ENCODE data around the gene BLTP1.

The BLTP1 gene

GRCh38 chr4:122170775-122171174 is 18.6 kb downstream of the BLTP1 start:
- no peaks in the 10 kb centered on the region for H3K9me3 ChIP-seq (ENCODE audit: insufficient read depth, low read depth, low read length)

GRCh38 chr4:122171323-122171722 is 19.2 kb downstream of the BLTP1 start:
- Histone ChIP-seq H3K4me3 (ENCODE audit: low read length) (no peak overlapping the region), H3K9ac (ENCODE audit: low read depth, low read length) (no peak overlapping the region), H3K27ac (ENCODE audit: low read length) (no peak overlapping the region), H3K9me3 (ENCODE audit: insufficient read depth, low read depth, low read length) (no peaks in the 10 kb centered on the region), H3K4me1 (ENCODE audit: insufficient read depth, low read length) (no peaks in the 10 kb centered on the region), H3K27me3 (ENCODE audit: insufficient read depth, low read length) (no peaks in the 10 kb centered on the region), H3K36me3 (ENCODE audit: insufficient read depth, low read depth, low read length) (peaks cover 4% of the 10 kb centered on the region; the same call in 1 of the 2 replicates)

More at GRCh38 chr4:122170775-122171174, 18.6 kb downstream of the BLTP1 start:
- H3K27me3 ChIP-seq (ENCODE audit: insufficient read depth, low read length) = no peaks in the 10 kb centered on the region
- H3K36me3 ChIP-seq (ENCODE audit: insufficient read depth, low read depth, low read length) = 0 out of 2 replicates have a peak, but pooled peaks cover 3% of the 10 kb centered on the region
- no peak overlapping the region for H3K27ac ChIP-seq (ENCODE audit: low read length)
- H3K4me3 ChIP-seq (ENCODE audit: low read length) = no peak overlapping the region
- H3K4me1 ChIP-seq (ENCODE audit: insufficient read depth, low read length) = no peaks in the 10 kb centered on the region
- H3K9ac ChIP-seq (ENCODE audit: low read depth, low read length) = no peak overlapping the region

GRCh38 chr4:122172266-122172665 is 20.1 kb downstream of the BLTP1 start:
- no peak overlapping the region for H3K27ac ChIP-seq (ENCODE audit: low read length)
- H3K4me1 ChIP-seq (ENCODE audit: insufficient read depth, low read length) = no peaks in the 10 kb centered on the region
- no peaks in the 10 kb centered on the region for H3K9me3 ChIP-seq (ENCODE audit: insufficient read depth, low read depth, low read length)
- no peak overlapping the region for H3K9ac ChIP-seq (ENCODE audit: low read depth, low read length)
- no peak overlapping the region for H3K4me3 ChIP-seq (ENCODE audit: low read length)
- H3K27me3 ChIP-seq (ENCODE audit: insufficient read depth, low read length) = no peaks in the 10 kb centered on the region
- H3K36me3 ChIP-seq (ENCODE audit: insufficient read depth, low read depth, low read length) = peaks cover 13% of the 10 kb centered on the region

GRCh38 chr4:122178961-122179360 is 26.8 kb downstream of the BLTP1 start:
- Histone ChIP-seq H3K27ac (ENCODE audit: low read length) (no peak overlapping the region), H3K36me3 (ENCODE audit: insufficient read depth, low read depth, low read length) (peaks cover 32% of the 10 kb centered on the region), H3K4me3 (ENCODE audit: low read length) (no peak overlapping the region), H3K9me3 (ENCODE audit: insufficient read depth, low read depth, low read length) (no peaks in the 10 kb centered on the region), H3K27me3 (ENCODE audit: insufficient read depth, low read length) (no peaks in the 10 kb centered on the region), H3K9ac (ENCODE audit: low read depth, low read length) (no peak overlapping the region), H3K4me1 (ENCODE audit: insufficient read depth, low read length) (no peaks in the 10 kb centered on the region)

- peaks cover 34% of the 10 kb centered on the region for H3K36me3 ChIP-seq (ENCODE audit: insufficient read depth, low read depth, low read length)
- no peak overlapping the region for H3K27ac ChIP-seq (ENCODE audit: low read length)
- H3K4me3 ChIP-seq (ENCODE audit: low read length) = no peak overlapping the region
- H3K9me3 ChIP-seq (ENCODE audit: insufficient read depth, low read depth, low read length) = no peaks in the 10 kb centered on the region
- H3K9ac ChIP-seq (ENCODE audit: low read depth, low read length) = no peak overlapping the region
- H3K4me1 ChIP-seq (ENCODE audit: insufficient read depth, low read length) = no peaks in the 10 kb centered on the region
- H3K27me3 ChIP-seq (ENCODE audit: insufficient read depth, low read length) = no peaks in the 10 kb centered on the region
Measured at GRCh38 chr4:122195718-122196117, 43.6 kb downstream of the BLTP1 start.
